OCI-LY3 (cell line): ENCODE measurements around the gene SERINC5.

Experiments used
- CTCF ChIP-seq: fragments of 200-600, 300-600 bp; sonication (generic); IDR thresholded peaks from 2 replicates; pipeline ENCODE4 v1.5.1; 2014; ENCODE audit warnings: antibody characterized with exemption, low read length, low read depth
- EZH2phosphoT487 ChIP-seq: fragments of 200-600 bp; shearing (Covaris generic); IDR thresholded peaks from 2 replicates; pipeline ENCODE4 v1.6.1; 2018; ENCODE audit warnings: antibody characterized with exemption, mixed run types, low read depth

GRCh38 chr5:80143491-80143890, 112.4 kb downstream of the SERINC5 start:
- no peak for TF ChIP-seq EZH2phosphoT487
- no peak for TF ChIP-seq CTCF
